HepG2 (cell line): ENCODE data around the gene BTBD19. TPM values are rescaled to one million over a fixed set of nuclear protein-coding genes. Genes with fewer than 3 reads are reported as not detected.

Source experiments
- BRD4 ChIP-seq: sonication (generic); formaldehyde crosslinking; IDR thresholded peaks from 2 replicates; pipeline ENCODE4 v1.4.0; 2020; ENCODE audit warnings: missing genetic modification reagents
- JARID2 ChIP-seq: sonication (generic); formaldehyde crosslinking; IDR thresholded peaks from 2 replicates; pipeline ENCODE4 v1.8.1; 2023; ENCODE audit warnings: missing genetic modification reagents, inconsistent platforms; ENCODE audit not compliant: insufficient replicate concordance
- KMT2A ChIP-seq: sonication (generic); formaldehyde crosslinking; IDR thresholded peaks from 2 replicates; pipeline ENCODE4 v1.4.0; 2020; ENCODE audit warnings: missing genetic modification reagents
- MIER2 ChIP-seq: IDR thresholded peaks from 2 replicates; pipeline ENCODE4 v1.6.1; 2016; ENCODE audit warnings: missing biosample characterization, missing genetic modification reagents
- MNT ChIP-seq: fragments of 450-650 bp; IDR thresholded peaks from 2 replicates; pipeline ENCODE4 v1.6.1; 2016
- MYNN ChIP-seq: sonication (generic); formaldehyde crosslinking; IDR thresholded peaks from 2 replicates; pipeline ENCODE4 v1.4.0; 2020; ENCODE audit warnings: mild to moderate bottlenecking, low read depth, missing genetic modification reagents
- POLR2A ChIP-seq, 2 experiments: IDR thresholded peaks; 2 replicates each; pipeline ENCODE4 v1.6.1; 2011; ENCODE audit warnings: low read depth in 2 of 2, low read length in 2 of 2, mild to moderate bottlenecking in 1 of 2, moderate library complexity in 1 of 2; ENCODE audit not compliant: insufficient read depth in 1 of 2
- PREB ChIP-seq: sonication (generic); formaldehyde crosslinking; IDR thresholded peaks from 2 replicates; pipeline ENCODE4 v1.4.0; 2020; ENCODE audit warnings: missing genetic modification reagents
- TCF12 ChIP-seq, 2 experiments: fragments of 450-650 bp in 1 of 2; sonication (generic) in 1 of 2; formaldehyde crosslinking in 1 of 2; IDR thresholded peaks; 2 replicates each; pipeline versions ENCODE4 v1.6.1 to v1.8.0; 2017 to 2022; ENCODE audit warnings: antibody characterized with exemption in 1 of 2, mild to moderate bottlenecking in 1 of 2, missing genetic modification reagents in 1 of 2, moderate library complexity in 1 of 2
- THRA ChIP-seq: sonication (generic); formaldehyde crosslinking; IDR thresholded peaks from 2 replicates; pipeline ENCODE4 v1.4.0; 2020; ENCODE audit warnings: missing genetic modification reagents, borderline replicate concordance
- ZMAT5 ChIP-seq: sonication (generic); formaldehyde crosslinking; IDR thresholded peaks from 2 replicates; pipeline ENCODE4 v1.5.0; 2020; ENCODE audit warnings: mild to moderate bottlenecking, low read depth, missing genetic modification reagents, borderline replicate concordance
- ZNF354B ChIP-seq: sonication (generic); formaldehyde crosslinking; IDR thresholded peaks from 2 replicates; pipeline ENCODE4 v1.8.0; 2022; ENCODE audit warnings: mild to moderate bottlenecking, missing genetic modification reagents
- ZNF557 ChIP-seq: sonication (generic); formaldehyde crosslinking; IDR thresholded peaks from 2 replicates; pipeline ENCODE4 v1.4.0; 2020; ENCODE audit warnings: missing genetic modification reagents
- ZNF646 ChIP-seq: sonication (generic); formaldehyde crosslinking; IDR thresholded peaks from 2 replicates; pipeline ENCODE4 v1.9.0; 2021; ENCODE audit warnings: mild to moderate bottlenecking, missing genetic modification reagents
- ZNF792 ChIP-seq: IDR thresholded peaks from 2 replicates; pipeline ENCODE4 v1.6.1; 2016
- ZNF83 ChIP-seq: sonication (generic); formaldehyde crosslinking; IDR thresholded peaks from 2 replicates; pipeline ENCODE4 v1.4.0; 2020; ENCODE audit warnings: missing genetic modification reagents, mild to moderate bottlenecking, borderline replicate concordance
- ZSCAN20 ChIP-seq: sonication (generic); formaldehyde crosslinking; IDR thresholded peaks from 2 replicates; pipeline ENCODE4 v1.4.0; 2020; ENCODE audit warnings: missing genetic modification reagents, mild to moderate bottlenecking, borderline replicate concordance
- polyA plus RNA-seq, 8 experiments: library from polyadenylated mRNA; depleted of rRNA in 3 of 8; stranded (reverse) in 7 of 8; unstranded in 1 of 8; fragments of >200 nt; fragmentation: Illumina TruSeq in 4 of 8; extraction: Trizol in 4 of 8; gene quantifications; 2 replicates each; pipeline versions ENCODE4 v1.2.1 to v1.2.3, GENCODE V29; 2011 to 2016; ENCODE audit warnings: low read depth in 4 of 8, missing spikeins in 1 of 8, mixed read lengths in 1 of 8; ENCODE audit not compliant: insufficient read depth in 1 of 8
- total RNA-seq, 5 experiments: library from RNA; depleted of rRNA; stranded (reverse); fragments of >200 nt; fragmentation: Illumina TruSeq; extraction: Trizol; gene quantifications; 2 replicates each; pipeline ENCODE4 v1.2.3, GENCODE V29; 2016; ENCODE audit warnings: low read depth in 1 of 5

BTBD19 gene
- total and polyA plus RNA-seq, 2 of the 13 experiments (the other 11 are each of a cell fraction or from before 2014, with no cell fraction given): 2.7 to 6.7 TPM

- TF ChIP-seq THRA (CRISPR knock-in tag) (peak; percentile 37; the same call in 1 of the 2 replicates), BRD4 (CRISPR knock-in tag) (peak; percentile 90), KMT2A (CRISPR knock-in tag) (peak; percentile 55; the same call in 1 of the 2 replicates), MIER2 (CRISPR knock-in tag) (0 out of 2 replicates have a peak, but pooled peaks have one; percentile 16), ZNF354B (CRISPR knock-in tag) (no peak), ZNF792 (CRISPR knock-in tag) (peak; percentile 18; the same call in 1 of the 2 replicates), JARID2 (CRISPR knock-in tag) (no peak), PREB (0 out of 2 replicates have a peak, but pooled peaks have one; percentile 69), ZNF557 (CRISPR knock-in tag) (no peak), ZMAT5 (CRISPR knock-in tag) (no peak), MNT (no peak), ZSCAN20 (CRISPR knock-in tag) (no peak), POLR2A (IDR thresholded peaks at IDR 0.05; ENCODE audit: insufficient read depth in 1 of 2, low read depth in 2 of 2, low read length in 2 of 2) (peak in 1 of 2 experiments; percentile 65; a peak in 2 of 4 replicates), MYNN (CRISPR knock-in tag) (no peak), ZNF83 (peak; percentile 55; the same call in 1 of the 2 replicates), ZNF646 (CRISPR knock-in tag) (no peak), TCF12 (IDR thresholded peaks at IDR 0.05) (no peak), TCF12 (CRISPR knock-in tag; IDR thresholded peaks at IDR 0.05) (peak; percentile 67; the same call in 1 of the 2 replicates)
Measured at GRCh38 chr1:44826375-44827196, 18.3 kb downstream of the BTBD19 start (continued).
